ENCODE results near the gene DEPDC7.
A peak's percentile ranks its signal among the peaks of the same experiment; 100 is the strongest.

- TF ChIP-seq CTCF (conservative IDR thresholded peaks at IDR 0.05; ENCODE audit: low read depth, low read length) (peak; percentile 91), MAFK (IDR thresholded peaks at IDR 0.05; ENCODE audit: low read depth, low read length) (no peak), RAD21 (IDR thresholded peaks at IDR 0.05; ENCODE audit: low read length) (peak; percentile 93), RFX5 (IDR thresholded peaks at IDR 0.05; ENCODE audit: low read depth, low read length) (no peak), FOS (IDR thresholded peaks at IDR 0.05; ENCODE audit: low read depth, low read length) (no peak), POLR2A (IDR thresholded peaks at IDR 0.05; ENCODE audit: low read depth, low read length) (no peak), MAZ (IDR thresholded peaks at IDR 0.05; ENCODE audit: borderline replicate concordance, low read depth, low read length) (peak; percentile 82), NFE2L2 (IDR thresholded peaks at IDR 0.05; ENCODE audit: low read depth, low read length) (no peak)
- TF ChIP-seq, protein P1, sequence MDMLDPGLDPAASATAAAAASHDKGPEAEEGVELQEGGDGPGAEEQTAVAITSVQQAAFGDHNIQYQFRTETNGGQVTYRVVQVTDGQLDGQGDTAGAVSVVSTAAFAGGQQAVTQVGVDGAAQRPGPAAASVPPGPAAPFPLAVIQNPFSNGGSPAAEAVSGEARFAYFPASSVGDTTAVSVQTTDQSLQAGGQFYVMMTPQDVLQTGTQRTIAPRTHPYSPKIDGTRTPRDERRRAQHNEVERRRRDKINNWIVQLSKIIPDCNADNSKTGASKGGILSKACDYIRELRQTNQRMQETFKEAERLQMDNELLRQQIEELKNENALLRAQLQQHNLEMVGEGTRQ (IDR thresholded peaks at IDR 0.05; ENCODE audit: low read depth, low read length) = no peak
Observed at GRCh38 chr11:33065445-33066178, 49.9 kb downstream of the DEPDC7 start.

Measured in IMR-90 (cell line).